Karpas-422 (cell line): Measurements from ENCODE around the gene SALL4. TPM values are rescaled to one million over a fixed set of nuclear protein-coding genes. Genes with fewer than 3 reads are reported as not detected.

Source experiments
- DNase-seq: peaks from one replicate; pipeline ENCODE4 v3.0.0-alpha.2; 2015
- H2AFZ ChIP-seq: fragments of 200-600 bp; sonication (generic); 2 replicates; pipeline ENCODE4 v1.6.1; 2014; ENCODE audit warnings: antibody characterized with exemption, low read length, mixed read lengths
- H3K27ac ChIP-seq: fragments of 200-600 bp; sonication (generic); 2 replicates; pipeline ENCODE4 v1.5.1; 2014; ENCODE audit warnings: mild to moderate bottlenecking, low read length, moderate library complexity
- H3K27me3 ChIP-seq: fragments of 200-600 bp; sonication (generic); 2 replicates; pipeline ENCODE4 v1.6.1; 2014; ENCODE audit warnings: low read length, mixed read lengths
- H3K36me3 ChIP-seq: fragments of 200-600 bp; sonication (generic); 2 replicates; pipeline ENCODE4 v1.6.1; 2014; ENCODE audit warnings: low read length, mixed read lengths; ENCODE audit not compliant: insufficient read depth
- H3K4me1 ChIP-seq: fragments of 200-600 bp; sonication (generic); 2 replicates; pipeline ENCODE4 v1.6.1; 2014; ENCODE audit warnings: mild to moderate bottlenecking, low read length, mixed read lengths
- H3K4me2 ChIP-seq: fragments of 200-600 bp; sonication (generic); 2 replicates; pipeline ENCODE4 v1.6.1; 2014; ENCODE audit warnings: low read length, low read depth, mild to moderate bottlenecking; ENCODE audit not compliant: poor library complexity, severe bottlenecking
- H3K4me3 ChIP-seq: fragments of 200-600 bp; sonication (generic); 2 replicates; pipeline ENCODE4 v1.5.1; 2014; ENCODE audit warnings: mild to moderate bottlenecking, antibody characterized with exemption, low read length, mixed read lengths
- H3K79me2 ChIP-seq: fragments of 200-600 bp; sonication (generic); 2 replicates; pipeline ENCODE4 v1.6.1; 2014; ENCODE audit warnings: mild to moderate bottlenecking, low read length, mixed read lengths
- H3K9ac ChIP-seq: fragments of 200-600 bp; sonication (generic); 2 replicates; pipeline ENCODE4 v1.6.0; 2014; ENCODE audit warnings: low read length
- H3K9me2 ChIP-seq: fragments of 200-600 bp; sonication (generic), shearing (Covaris generic); replicated peaks from 2 replicates; pipeline ENCODE4 v1.6.0; 2014; ENCODE audit warnings: mild to moderate bottlenecking, low read length, moderate library complexity; ENCODE audit not compliant: insufficient read depth
- H3K9me3 ChIP-seq: fragments of 300-700, 200-600 bp; sonication (generic); 2 replicates; pipeline ENCODE4 v1.6.1; 2014; ENCODE audit warnings: low read length, mixed read lengths
- H4K20me1 ChIP-seq: fragments of 200-600 bp; sonication (generic); 2 replicates; pipeline ENCODE4 v1.6.1; 2014; ENCODE audit warnings: mild to moderate bottlenecking, antibody characterized with exemption, low read length, low read depth; ENCODE audit not compliant: insufficient read depth
- total RNA-seq: library from RNA; depleted of rRNA; stranded (reverse); fragments of >200 nt; shearing (Covaris generic); gene quantifications from 2 replicates; pipeline ENCODE4 v1.2.3, GENCODE V29; 2014; ENCODE audit warnings: low replicate concordance; rRNA removed

The SALL4 gene
- 0.07 TPM in 1 of 2 replicates, not detected in the other for total RNA-seq

GRCh38 chr20:51802170-51802751 is at the start of gene SALL4:
TSS of gene SALL4 (minus strand) at chr20:51802521. CDS start at chr20:51802408, 113 bp downstream.
- H3K4me2 ChIP-seq, result no peak within 1 kb of the TSS
- no peaks in the 10 kb centered on the region for H3K36me3 ChIP-seq
- H3K79me2 ChIP-seq, result no peaks in the 10 kb centered on the region
- H3K9me2 ChIP-seq, result no peaks in the 10 kb centered on the region
- no peak within 1 kb of the TSS for H2AFZ ChIP-seq
- no peaks in the 10 kb centered on the region for H3K27me3 ChIP-seq
- H3K9ac ChIP-seq, result no peak within 1 kb of the TSS
- H3K4me1 ChIP-seq, result no peaks in the 10 kb centered on the region
- no peak for DNase-seq
- no peak within 1 kb of the TSS for H3K27ac ChIP-seq
- no peak within 1 kb of the TSS for H3K4me3 ChIP-seq
- H3K9me3 ChIP-seq, result no peaks in the 10 kb centered on the region
- no peaks in the 10 kb centered on the region for H4K20me1 ChIP-seq

- Histone ChIP-seq H3K36me3 (no peaks in the 10 kb centered on the region), H3K27ac (no peak overlapping the region), H3K9me2 (no peaks in the 10 kb centered on the region), H3K27me3 (no peaks in the 10 kb centered on the region), H3K4me3 (no peak overlapping the region), H3K79me2 (no peaks in the 10 kb centered on the region), H3K4me2 (no peak overlapping the region), H4K20me1 (no peaks in the 10 kb centered on the region), H3K9ac (no peak overlapping the region), H3K9me3 (no peaks in the 10 kb centered on the region), H3K4me1 (no peaks in the 10 kb centered on the region), H2AFZ (no peak overlapping the region)
- DNase-seq, result no peak
Observed at GRCh38 chr20:51848346-51848745, 46.0 kb upstream of the SALL4 start.

- Histone ChIP-seq H3K4me3 (no peak overlapping the region), H3K9me3 (no peaks in the 10 kb centered on the region), H3K4me1 (no peaks in the 10 kb centered on the region), H3K27me3 (no peaks in the 10 kb centered on the region), H3K9me2 (no peaks in the 10 kb centered on the region), H2AFZ (no peak overlapping the region), H3K4me2 (no peak overlapping the region), H3K79me2 (no peaks in the 10 kb centered on the region), H4K20me1 (no peaks in the 10 kb centered on the region), H3K27ac (no peak overlapping the region), H3K9ac (no peak overlapping the region), H3K36me3 (no peaks in the 10 kb centered on the region)
- no peak for DNase-seq
Observed at GRCh38 chr20:51840865-51841264, 38.5 kb upstream of the SALL4 start.

- no peak overlapping the region for H3K27ac ChIP-seq
Observed at GRCh38 chr20:51837876-51838420, 35.6 kb upstream of the SALL4 start.

GRCh38 chr20:51837436-51837835 is 35.1 kb upstream of the SALL4 start:
- Histone ChIP-seq H3K27me3 (no peaks in the 10 kb centered on the region), H3K79me2 (no peaks in the 10 kb centered on the region), H3K9me3 (no peaks in the 10 kb centered on the region), H3K27ac (no peak overlapping the region), H3K4me2 (no peak overlapping the region), H3K4me3 (no peak overlapping the region), H4K20me1 (no peaks in the 10 kb centered on the region), H3K9me2 (no peaks in the 10 kb centered on the region), H3K9ac (no peak overlapping the region), H3K36me3 (no peaks in the 10 kb centered on the region), H2AFZ (no peak overlapping the region), H3K4me1 (no peaks in the 10 kb centered on the region)
- DNase-seq, result no peak

More at GRCh38 chr20:51837876-51838420, 35.6 kb upstream of the SALL4 start:
- Histone ChIP-seq H2AFZ (no peak overlapping the region), H3K4me1 (no peaks in the 10 kb centered on the region), H3K4me2 (no peak overlapping the region), H3K79me2 (no peaks in the 10 kb centered on the region), H3K36me3 (no peaks in the 10 kb centered on the region), H3K9ac (no peak overlapping the region), H3K4me3 (no peak overlapping the region), H4K20me1 (no peaks in the 10 kb centered on the region), H3K9me2 (no peaks in the 10 kb centered on the region), H3K27me3 (no peaks in the 10 kb centered on the region), H3K9me3 (no peaks in the 10 kb centered on the region)
- DNase-seq, result no peak

- no peak overlapping the region for H3K4me3 ChIP-seq
- H3K27me3 ChIP-seq, result no peaks in the 10 kb centered on the region
- no peaks in the 10 kb centered on the region for H3K36me3 ChIP-seq
- H3K9ac ChIP-seq, result no peak overlapping the region
- no peak overlapping the region for H3K4me2 ChIP-seq
- no peak overlapping the region for H3K27ac ChIP-seq
- no peak for DNase-seq
- no peaks in the 10 kb centered on the region for H3K9me2 ChIP-seq
- no peaks in the 10 kb centered on the region for H3K9me3 ChIP-seq
- H2AFZ ChIP-seq, result no peak overlapping the region
- H3K4me1 ChIP-seq, result no peaks in the 10 kb centered on the region
- H4K20me1 ChIP-seq, result no peaks in the 10 kb centered on the region
- no peaks in the 10 kb centered on the region for H3K79me2 ChIP-seq
Observed at GRCh38 chr20:51833326-51833725, 31.0 kb upstream of the SALL4 start.

- no peaks in the 10 kb centered on the region for H3K9me3 ChIP-seq
- H4K20me1 ChIP-seq, result no peaks in the 10 kb centered on the region
- DNase-seq, result no peak
- no peaks in the 10 kb centered on the region for H3K9me2 ChIP-seq
- H3K27me3 ChIP-seq, result no peaks in the 10 kb centered on the region
- no peak overlapping the region for H3K4me3 ChIP-seq
- no peaks in the 10 kb centered on the region for H3K4me1 ChIP-seq
- H3K9ac ChIP-seq, result no peak overlapping the region
- no peaks in the 10 kb centered on the region for H3K36me3 ChIP-seq
- H3K79me2 ChIP-seq, result no peaks in the 10 kb centered on the region
- no peak overlapping the region for H2AFZ ChIP-seq
- H3K27ac ChIP-seq, result no peak overlapping the region
- H3K4me2 ChIP-seq, result no peak overlapping the region
Observed at GRCh38 chr20:51832276-51832675, 30.0 kb upstream of the SALL4 start.

GRCh38 chr20:51831866-51832265 is 29.5 kb upstream of the SALL4 start:
- no peak overlapping the region for H3K4me3 ChIP-seq
- no peaks in the 10 kb centered on the region for H4K20me1 ChIP-seq
- H3K4me1 ChIP-seq, result no peaks in the 10 kb centered on the region
- H3K27me3 ChIP-seq, result no peaks in the 10 kb centered on the region
- no peak overlapping the region for H3K9ac ChIP-seq
- H3K9me2 ChIP-seq, result no peaks in the 10 kb centered on the region
- no peak overlapping the region for H3K27ac ChIP-seq
- no peaks in the 10 kb centered on the region for H3K79me2 ChIP-seq
- H2AFZ ChIP-seq, result no peak overlapping the region
- no peak overlapping the region for H3K4me2 ChIP-seq
- H3K36me3 ChIP-seq, result no peaks in the 10 kb centered on the region
- no peaks in the 10 kb centered on the region for H3K9me3 ChIP-seq
- DNase-seq, result no peak
